Neural progenitor cell (in vitro differentiated cells): ENCODE results near the gene C4orf50. TPM values are rescaled to one million over a fixed set of nuclear protein-coding genes. Genes with fewer than 3 reads are reported as not detected.

Source experiments
- DNase-seq: peaks from one replicate; pipeline ENCODE4 v3.0.0-alpha.2; 2016; ENCODE audit warnings: low spot score
- H2AFZ ChIP-seq: fragments of 200-600 bp; sonication (generic); replicated peaks from 2 replicates; pipeline ENCODE4 v1.6.1; 2016; ENCODE audit warnings: antibody characterized with exemption
- H3F3A ChIP-seq: fragments of 200-600 bp; sonication (generic); 2 replicates; pipeline ENCODE4 v1.6.1; 2016; ENCODE audit warnings: antibody characterized with exemption, low read depth
- H3K27ac ChIP-seq: fragments of 200-600 bp; sonication (generic); 2 replicates; pipeline ENCODE4 v1.5.1; 2016; ENCODE audit warnings: mild to moderate bottlenecking
- H3K27me3 ChIP-seq: fragments of 200-600 bp; sonication (generic); 2 replicates; pipeline ENCODE4 v1.6.1; 2016; ENCODE audit warnings: mild to moderate bottlenecking, moderate library complexity
- H3K36me3 ChIP-seq: fragments of 200-600 bp; sonication (generic); 2 replicates; pipeline ENCODE4 v1.5.1; 2016
- H3K4me1 ChIP-seq: fragments of 200-600 bp; sonication (generic); 2 replicates; pipeline ENCODE4 v1.6.1; 2016; ENCODE audit warnings: mixed run types
- H3K4me2 ChIP-seq: fragments of 200-600 bp; sonication (generic); 2 replicates; pipeline ENCODE4 v1.6.1; 2016
- H3K4me3 ChIP-seq: fragments of 200-600 bp; sonication (generic); 2 replicates; pipeline ENCODE4 v1.5.1; 2016
- H3K79me2 ChIP-seq: fragments of 200-600 bp; sonication (generic); 2 replicates; pipeline ENCODE4 v1.6.1; 2016; ENCODE audit warnings: low read depth
- H3K9ac ChIP-seq: fragments of 200-600 bp; sonication (generic); 2 replicates; pipeline ENCODE4 v1.6.1; 2016
- H3K9me3 ChIP-seq: fragments of 200-600 bp; sonication (generic); 2 replicates; pipeline ENCODE4 v1.5.1; 2016; ENCODE audit warnings: low read depth
- H4K20me1 ChIP-seq: fragments of 200-600 bp; sonication (generic); 2 replicates; pipeline ENCODE4 v1.6.1; 2016; ENCODE audit warnings: low read depth
- H3K27ac Mint-ChIP-seq: 3 replicates; pipeline ENCODE4 v1.8.0; 2021; ENCODE audit warnings: mixed read lengths
- H3K27me3 Mint-ChIP-seq: 2 replicates; pipeline ENCODE4 v1.8.0; 2022; ENCODE audit warnings: low read depth, mild to moderate bottlenecking, inconsistent platforms, moderate library complexity, mixed read lengths; ENCODE audit not compliant: insufficient read depth
- H3K36me3 Mint-ChIP-seq: 3 replicates; pipeline ENCODE4 v1.8.0; 2021; ENCODE audit warnings: mixed read lengths
- H3K4me1 Mint-ChIP-seq: 3 replicates; pipeline ENCODE4 v1.8.0; 2021; ENCODE audit warnings: mixed read lengths
- H3K4me3 Mint-ChIP-seq: 3 replicates; pipeline ENCODE4 v1.8.0; 2021; ENCODE audit warnings: mild to moderate bottlenecking, moderate library complexity, mixed read lengths
- H3K9me3 Mint-ChIP-seq: 3 replicates; pipeline ENCODE4 v1.8.0; 2020; ENCODE audit warnings: mixed read lengths
- CTCF ChIP-seq: fragments of 200-600 bp; sonication (generic); IDR thresholded peaks from 2 replicates; pipeline ENCODE4 v1.5.1; 2017; ENCODE audit warnings: antibody characterized with exemption, mild to moderate bottlenecking
- EZH2 ChIP-seq: fragments of 200-600 bp; sonication (generic); IDR thresholded peaks from 2 replicates; pipeline ENCODE4 v1.6.1; 2017; ENCODE audit warnings: antibody characterized with exemption, mild to moderate bottlenecking, moderate library complexity
- EZH2phosphoT487 ChIP-seq: fragments of 200-600 bp; sonication (generic); IDR thresholded peaks from 2 replicates; pipeline ENCODE4 v1.6.1; 2017; ENCODE audit warnings: antibody characterized with exemption
- total RNA-seq: library from RNA; depleted of rRNA; stranded (reverse); fragments of >200 nt; gene quantifications from 2 replicates; pipeline ENCODE4 v1.2.3, GENCODE V29; 2015; ENCODE audit warnings: low replicate concordance

The C4orf50 gene
- total RNA-seq, 1 donor from 2014 or later, result 0.32 TPM

- no peak for TF ChIP-seq EZH2
- no peak for TF ChIP-seq EZH2phosphoT487
- no peak for TF ChIP-seq CTCF
- H3K9me3 Mint-ChIP-seq, result no peaks in the 10 kb centered on the region
- H3K27me3 ChIP-seq, result no peaks in the 10 kb centered on the region
- no peaks in the 10 kb centered on the region for H3K36me3 Mint-ChIP-seq
- H3K4me3 ChIP-seq, result no peak overlapping the region
- H3K9me3 ChIP-seq, result no peaks in the 10 kb centered on the region
- no peaks in the 10 kb centered on the region for H3K79me2 ChIP-seq
- no peak overlapping the region for H3K4me2 ChIP-seq
- peaks cover 2% of the 10 kb centered on the region for H3F3A ChIP-seq
- H3K4me1 Mint-ChIP-seq, result no peaks in the 10 kb centered on the region
- no peaks in the 10 kb centered on the region for H3K36me3 ChIP-seq
- H3K27ac Mint-ChIP-seq, result no peak overlapping the region
- peaks cover 8% of the 10 kb centered on the region for H3K27me3 Mint-ChIP-seq
- no peak overlapping the region for H3K27ac ChIP-seq
- H2AFZ ChIP-seq, result no peak overlapping the region
- H3K4me1 ChIP-seq, result no peaks in the 10 kb centered on the region
- no peaks in the 10 kb centered on the region for H4K20me1 ChIP-seq
- DNase-seq, result no peak
- no peak overlapping the region for H3K4me3 Mint-ChIP-seq
- no peak overlapping the region for H3K9ac ChIP-seq
Measured at GRCh38 chr4:5992828-5993321, 25.4 kb downstream of the C4orf50 start.

- no peaks in the 10 kb centered on the region for H3K36me3 ChIP-seq
- no peak overlapping the region for H2AFZ ChIP-seq
- H3K9me3 ChIP-seq, result no peaks in the 10 kb centered on the region
- H4K20me1 ChIP-seq, result no peaks in the 10 kb centered on the region
- no peaks in the 10 kb centered on the region for H3K36me3 Mint-ChIP-seq
- no peaks in the 10 kb centered on the region for H3K4me1 Mint-ChIP-seq
- TF ChIP-seq CTCF (no peak), EZH2phosphoT487 (no peak), EZH2 (no peak)
- H3K27me3 ChIP-seq, result no peaks in the 10 kb centered on the region
- no peak overlapping the region for H3K27ac ChIP-seq
- H3K79me2 ChIP-seq, result no peaks in the 10 kb centered on the region
- no peak overlapping the region for H3K4me3 Mint-ChIP-seq
- peaks cover 2% of the 10 kb centered on the region for H3F3A ChIP-seq
- no peaks in the 10 kb centered on the region for H3K4me1 ChIP-seq
- no peak overlapping the region for H3K27ac Mint-ChIP-seq
- H3K9ac ChIP-seq, result no peak overlapping the region
- peaks cover 9% of the 10 kb centered on the region for H3K27me3 Mint-ChIP-seq
- H3K9me3 Mint-ChIP-seq, result no peaks in the 10 kb centered on the region
- no peak overlapping the region for H3K4me3 ChIP-seq
- DNase-seq, result no peak
- no peak overlapping the region for H3K4me2 ChIP-seq
Measured at GRCh38 chr4:5992171-5992827, 25.9 kb downstream of the C4orf50 start.

- Histone ChIP-seq H3K9me3 (no peaks in the 10 kb centered on the region), H3F3A (no peaks in the 10 kb centered on the region), H3K4me2 (no peak overlapping the region), H3K9ac (no peak overlapping the region), H3K36me3 (no peaks in the 10 kb centered on the region), H3K27ac (no peak overlapping the region), H3K4me1 (no peaks in the 10 kb centered on the region), H2AFZ (no peak overlapping the region), H3K79me2 (no peaks in the 10 kb centered on the region), H3K27me3 (no peaks in the 10 kb centered on the region), H4K20me1 (no peaks in the 10 kb centered on the region), H3K4me3 (no peak overlapping the region)
- Mint-ChIP-seq H3K4me3 (no peak overlapping the region), H3K36me3 (no peaks in the 10 kb centered on the region), H3K27me3 (peaks cover 10% of the 10 kb centered on the region), H3K27ac (no peak overlapping the region), H3K9me3 (no peaks in the 10 kb centered on the region), H3K4me1 (no peaks in the 10 kb centered on the region)
- TF ChIP-seq EZH2 (no peak), EZH2phosphoT487 (no peak), CTCF (no peak)
- DNase-seq, result no peak
Measured at GRCh38 chr4:5991405-5991804, 26.8 kb downstream of the C4orf50 start.
